Mammary epithelial cell (primary cell): ENCODE data around the gene POLE2.

ENCODE experiments used
- EZH2 ChIP-seq: IDR thresholded peaks from 2 replicates; pipeline ENCODE4 v1.6.1; 2012; ENCODE audit warnings: low read length, inconsistent platforms, borderline replicate concordance
- TF ChIP-seq, protein P1 (sequence below), 2 donors: IDR thresholded peaks in 1 of 2; conservative IDR thresholded peaks in 1 of 2; 2 replicates each; pipeline ENCODE4 v1.5.1; 2011 to 2012; ENCODE audit warnings: inconsistent platforms in 2 of 2, low read length in 2 of 2, mild to moderate bottlenecking in 2 of 2, control low read depth in 1 of 2, low read depth in 1 of 2; ENCODE audit not compliant: insufficient read depth in 1 of 2; ENCODE audit errors: extremely low read depth in 1 of 2

DNA sequence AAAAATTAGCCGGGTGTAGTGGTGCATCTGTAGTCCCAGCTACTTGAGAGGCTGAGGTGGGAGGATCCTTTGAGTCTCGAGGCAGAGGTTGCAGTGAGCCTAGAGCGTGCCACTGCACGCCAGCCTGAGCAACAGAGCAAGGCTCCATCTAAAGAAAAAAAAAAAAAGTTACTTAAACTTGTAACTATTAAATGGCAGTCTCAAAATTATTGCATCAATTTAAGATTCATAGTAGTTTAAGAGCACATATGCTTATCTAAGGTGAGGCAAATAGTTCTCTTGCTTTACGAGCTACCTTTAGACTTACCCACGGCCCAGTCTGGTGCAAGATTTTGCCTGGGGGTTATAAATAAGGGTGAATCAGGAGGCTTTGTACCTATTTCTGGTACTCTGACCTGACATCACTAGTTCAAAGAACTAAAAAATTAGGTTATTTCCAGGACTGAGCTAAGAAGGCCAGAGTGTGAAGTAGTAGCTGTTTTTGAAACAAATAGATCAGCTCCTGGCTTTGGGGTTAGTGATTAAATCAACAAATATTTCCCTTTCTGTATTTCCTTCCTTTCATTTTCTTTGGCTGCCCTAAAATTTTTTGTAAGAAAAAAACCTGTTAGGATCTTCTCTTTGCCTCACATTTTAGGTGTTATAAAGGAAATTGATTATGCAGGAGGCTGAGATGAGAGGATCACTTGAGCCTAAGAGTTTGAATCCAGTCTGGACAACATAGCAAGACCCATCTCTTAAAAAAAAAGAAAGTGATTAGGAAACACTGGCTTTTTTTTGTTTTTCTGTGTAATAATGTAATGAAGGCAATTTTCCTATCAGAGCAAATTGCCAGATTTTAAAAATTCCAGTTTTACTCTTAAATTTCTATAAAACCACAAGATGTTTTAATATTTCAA, 63.8 kb downstream of the POLE2 start:
- TF ChIP-seq, protein P1, sequence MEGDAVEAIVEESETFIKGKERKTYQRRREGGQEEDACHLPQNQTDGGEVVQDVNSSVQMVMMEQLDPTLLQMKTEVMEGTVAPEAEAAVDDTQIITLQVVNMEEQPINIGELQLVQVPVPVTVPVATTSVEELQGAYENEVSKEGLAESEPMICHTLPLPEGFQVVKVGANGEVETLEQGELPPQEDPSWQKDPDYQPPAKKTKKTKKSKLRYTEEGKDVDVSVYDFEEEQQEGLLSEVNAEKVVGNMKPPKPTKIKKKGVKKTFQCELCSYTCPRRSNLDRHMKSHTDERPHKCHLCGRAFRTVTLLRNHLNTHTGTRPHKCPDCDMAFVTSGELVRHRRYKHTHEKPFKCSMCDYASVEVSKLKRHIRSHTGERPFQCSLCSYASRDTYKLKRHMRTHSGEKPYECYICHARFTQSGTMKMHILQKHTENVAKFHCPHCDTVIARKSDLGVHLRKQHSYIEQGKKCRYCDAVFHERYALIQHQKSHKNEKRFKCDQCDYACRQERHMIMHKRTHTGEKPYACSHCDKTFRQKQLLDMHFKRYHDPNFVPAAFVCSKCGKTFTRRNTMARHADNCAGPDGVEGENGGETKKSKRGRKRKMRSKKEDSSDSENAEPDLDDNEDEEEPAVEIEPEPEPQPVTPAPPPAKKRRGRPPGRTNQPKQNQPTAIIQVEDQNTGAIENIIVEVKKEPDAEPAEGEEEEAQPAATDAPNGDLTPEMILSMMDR (conservative IDR thresholded peaks at IDR 0.05 in 1 of 2, IDR thresholded peaks at IDR 0.05 in 1 of 2; ENCODE audit: extremely low read depth in 1 of 2, insufficient read depth in 1 of 2, low read depth in 1 of 2, low read length in 2 of 2): no peak
- TF ChIP-seq EZH2: no peak
